GM19025 (cell line): ENCODE results near the gene TUBB4A.

Experiments used
- ATAC-seq: cut with Tn5 transposase; IDR thresholded peaks from one replicate; pipeline ENCODE4 v1.9.1; 2021; ENCODE audit warnings: mild to moderate bottlenecking, low read depth, moderate library complexity; ENCODE audit not compliant: unreplicated experiment

Gene TUBB4A

DNA sequence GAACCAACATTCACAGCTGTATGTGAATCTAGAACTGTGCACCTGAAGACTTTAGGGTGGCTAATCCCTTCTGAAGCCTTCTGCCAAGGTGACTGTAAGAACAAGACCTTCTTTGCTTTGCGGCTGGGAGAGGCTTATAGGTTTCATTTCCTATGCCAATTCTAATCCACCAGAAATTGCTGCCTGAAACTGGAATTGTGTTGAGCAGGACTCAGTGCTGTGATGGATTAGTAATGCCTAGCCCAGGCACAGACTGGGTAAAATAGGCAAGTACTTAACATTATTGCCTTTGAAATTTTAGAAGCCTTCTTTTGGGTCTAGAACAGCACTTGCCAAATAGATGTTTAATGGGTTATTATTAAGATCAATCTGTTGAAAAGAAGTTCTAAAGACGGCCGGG, 54.1 kb downstream of the TUBB4A start:
- no peak for ATAC-seq

- ATAC-seq: no peak
These were observed 55.7 kb downstream of the TUBB4A start for GRCh38 chr19:6446452-6446851.
